22Rv1 (cell line): ENCODE measurements around the gene RBM6.

Experiments used
- ZFX ChIP-seq: fragments of 450-650 bp; IDR thresholded peaks from 2 replicates; pipeline ENCODE4 v1.6.1; 2017; ENCODE audit warnings: antibody characterized with exemption, borderline replicate concordance
- TF ChIP-seq, protein P1 (sequence below): fragments of 450-650 bp; IDR thresholded peaks from 2 replicates; pipeline ENCODE4 v1.5.1; 2017; ENCODE audit warnings: mild to moderate bottlenecking

- TF ChIP-seq, protein P1, sequence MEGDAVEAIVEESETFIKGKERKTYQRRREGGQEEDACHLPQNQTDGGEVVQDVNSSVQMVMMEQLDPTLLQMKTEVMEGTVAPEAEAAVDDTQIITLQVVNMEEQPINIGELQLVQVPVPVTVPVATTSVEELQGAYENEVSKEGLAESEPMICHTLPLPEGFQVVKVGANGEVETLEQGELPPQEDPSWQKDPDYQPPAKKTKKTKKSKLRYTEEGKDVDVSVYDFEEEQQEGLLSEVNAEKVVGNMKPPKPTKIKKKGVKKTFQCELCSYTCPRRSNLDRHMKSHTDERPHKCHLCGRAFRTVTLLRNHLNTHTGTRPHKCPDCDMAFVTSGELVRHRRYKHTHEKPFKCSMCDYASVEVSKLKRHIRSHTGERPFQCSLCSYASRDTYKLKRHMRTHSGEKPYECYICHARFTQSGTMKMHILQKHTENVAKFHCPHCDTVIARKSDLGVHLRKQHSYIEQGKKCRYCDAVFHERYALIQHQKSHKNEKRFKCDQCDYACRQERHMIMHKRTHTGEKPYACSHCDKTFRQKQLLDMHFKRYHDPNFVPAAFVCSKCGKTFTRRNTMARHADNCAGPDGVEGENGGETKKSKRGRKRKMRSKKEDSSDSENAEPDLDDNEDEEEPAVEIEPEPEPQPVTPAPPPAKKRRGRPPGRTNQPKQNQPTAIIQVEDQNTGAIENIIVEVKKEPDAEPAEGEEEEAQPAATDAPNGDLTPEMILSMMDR = no peak
- no peak for TF ChIP-seq ZFX
These were observed 151.0 kb downstream of the RBM6 start for GRCh38 chr3:50090984-50091383.
